ENCODE results near the gene IGSF9.

Gene IGSF9

DNA sequence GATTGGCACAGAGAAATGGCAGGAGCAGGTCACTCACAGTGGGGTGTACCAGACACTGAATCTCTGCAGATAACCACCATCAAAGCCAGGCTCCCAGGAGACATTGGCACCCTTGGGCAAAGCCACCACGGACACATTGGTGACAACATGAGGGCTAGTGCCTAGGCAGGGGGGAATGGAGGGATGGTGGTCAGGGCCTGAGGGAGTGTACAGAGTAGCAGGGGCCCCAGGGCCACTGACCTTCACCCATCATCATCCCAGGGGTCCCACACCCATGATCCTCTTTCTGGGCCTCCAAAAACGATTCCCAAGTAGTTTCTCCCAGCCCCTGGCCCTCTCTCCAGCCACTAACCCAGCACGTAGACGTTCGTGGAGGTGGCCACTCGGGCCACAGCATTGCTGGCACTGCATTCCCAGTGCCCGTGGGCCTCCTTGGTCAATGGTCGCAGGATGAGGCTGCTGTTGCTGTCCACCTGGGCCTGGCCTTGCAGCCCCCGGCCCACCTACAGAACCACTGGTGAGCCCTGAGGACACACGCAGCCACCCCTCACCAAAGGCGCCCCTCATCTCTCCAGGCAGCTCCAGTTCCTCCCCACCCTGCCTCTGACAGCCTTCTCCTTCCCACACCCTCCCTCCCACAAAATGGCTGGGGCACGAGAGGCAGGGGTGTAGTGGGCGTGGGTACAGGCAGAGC, 14.2 kb downstream of the IGSF9 start:
- DNase-seq, result no peak

DNA sequence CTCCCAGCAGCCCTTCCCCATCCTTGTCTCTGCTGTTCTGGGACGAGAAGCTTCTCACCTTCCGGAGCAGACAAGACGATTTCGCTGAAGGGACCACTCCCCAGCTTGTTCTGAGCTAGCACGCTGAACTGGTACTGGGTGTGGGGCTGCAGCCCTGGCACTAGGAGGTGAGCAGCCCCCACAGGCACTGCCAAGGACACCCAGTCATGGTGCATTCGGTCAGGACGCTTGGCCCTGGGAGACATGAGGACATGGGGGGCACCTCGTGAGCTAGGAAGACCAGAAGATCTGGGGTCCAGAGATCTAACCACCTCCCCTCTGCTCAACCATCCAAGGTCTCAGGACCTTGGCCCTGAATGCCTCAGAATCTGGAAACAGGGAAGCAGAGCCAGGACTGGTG, 14.8 kb downstream of the IGSF9 start:
- DNase-seq, result no peak

DNA sequence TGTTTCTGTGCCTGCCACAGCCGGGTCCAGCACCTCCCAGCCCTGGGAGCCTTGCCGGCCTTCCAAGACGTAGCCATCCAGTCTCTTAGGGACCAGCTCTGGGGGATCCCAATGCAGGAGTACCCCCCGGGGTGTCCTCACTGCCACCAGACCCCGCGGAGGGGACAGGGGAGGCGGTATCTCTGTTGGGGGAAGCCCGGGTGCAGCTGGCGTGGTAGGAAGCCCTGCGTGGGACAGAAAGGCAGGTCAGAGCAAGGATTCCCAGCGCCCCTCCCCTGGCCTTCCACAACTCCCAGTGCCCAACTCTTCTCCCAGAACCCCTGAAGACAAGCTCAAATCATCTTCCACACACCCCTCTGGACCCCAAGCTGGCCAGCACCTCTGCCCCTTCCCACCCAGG, 15.2 kb downstream of the IGSF9 start:
- no peak for DNase-seq

DNA sequence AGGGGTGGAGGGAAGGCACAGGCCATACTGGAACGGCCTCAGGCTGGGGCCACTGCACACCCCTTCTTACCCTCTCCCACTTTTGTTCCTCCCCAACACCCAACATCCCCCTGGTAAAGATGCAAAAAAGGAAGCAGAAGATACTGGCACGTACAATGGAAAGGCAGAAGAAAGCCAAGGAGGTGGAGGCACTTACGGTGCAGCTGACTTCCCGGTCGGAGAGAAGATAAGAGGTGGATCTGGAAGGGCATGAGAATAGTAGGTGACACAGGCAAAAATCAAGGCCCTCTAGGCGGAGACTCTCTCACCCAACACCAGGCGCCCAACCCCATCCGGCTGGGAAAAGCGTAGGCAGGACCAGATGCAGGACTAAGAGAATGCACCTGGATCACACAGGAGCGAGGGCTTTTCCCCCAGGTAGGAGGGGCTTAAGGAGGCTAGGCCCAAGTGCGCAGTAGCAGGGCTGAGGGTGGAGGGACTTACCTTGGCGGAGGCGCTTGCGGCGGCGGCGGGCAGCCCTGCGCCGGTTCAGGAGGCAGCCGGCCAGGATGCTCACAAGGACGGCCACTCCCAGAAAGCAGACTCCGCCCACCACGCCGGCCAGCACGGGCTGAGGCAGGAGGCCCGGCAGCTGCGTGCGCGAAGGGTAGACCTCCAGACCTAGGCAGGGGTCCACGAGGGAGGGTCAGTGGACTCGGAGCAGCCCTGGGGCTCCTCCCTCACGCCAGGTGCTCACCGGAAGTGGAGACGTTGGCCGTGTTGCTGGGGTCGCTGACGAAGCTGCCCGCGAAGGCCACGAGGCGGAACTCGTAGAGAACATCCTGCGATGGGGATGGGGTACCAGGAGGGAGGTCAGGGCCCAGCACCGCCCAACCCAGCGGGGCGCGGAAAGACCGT, 16.0 kb downstream of the IGSF9 start:
- DNase-seq, result no peak

GRCh38 chr1:159928491-159929050, 16.8 kb downstream of the IGSF9 start:
- DNase-seq, result no peak

GRCh38 chr1:159927849-159928431, 17.5 kb downstream of the IGSF9 start:
- DNase-seq, result no peak

DNA sequence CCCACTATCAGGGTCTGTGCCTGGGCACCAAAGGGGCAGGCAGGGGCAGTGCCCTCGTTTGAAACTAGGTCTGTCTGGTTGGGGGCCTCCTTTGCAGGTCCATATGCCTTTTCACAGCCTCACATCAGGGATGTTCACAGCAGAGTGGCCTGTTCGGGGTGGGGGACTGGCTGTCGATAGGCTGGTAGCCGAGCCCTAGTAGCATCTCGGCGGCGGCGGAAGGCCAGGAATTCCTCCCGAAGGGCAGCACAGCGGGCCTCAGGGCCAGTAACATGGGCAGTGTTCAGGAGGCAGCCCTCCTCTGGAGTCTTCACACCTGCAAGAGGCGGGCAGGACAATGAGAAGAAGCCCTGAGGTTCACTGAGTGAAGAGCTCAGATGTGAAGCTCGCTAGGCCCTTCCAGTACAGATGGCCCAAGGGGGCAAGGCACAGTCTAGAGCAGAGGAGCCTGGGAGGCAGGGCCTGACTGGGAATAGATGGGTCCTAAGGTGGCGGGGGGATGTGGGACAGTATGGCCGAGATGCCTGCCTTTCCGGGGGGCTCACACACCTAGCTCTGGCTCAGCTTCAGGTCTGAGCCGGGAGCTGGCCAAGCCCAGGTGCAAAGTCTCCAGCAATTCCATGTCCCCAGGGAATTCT, 18.1 kb downstream of the IGSF9 start:
- no peak for DNase-seq

DNA sequence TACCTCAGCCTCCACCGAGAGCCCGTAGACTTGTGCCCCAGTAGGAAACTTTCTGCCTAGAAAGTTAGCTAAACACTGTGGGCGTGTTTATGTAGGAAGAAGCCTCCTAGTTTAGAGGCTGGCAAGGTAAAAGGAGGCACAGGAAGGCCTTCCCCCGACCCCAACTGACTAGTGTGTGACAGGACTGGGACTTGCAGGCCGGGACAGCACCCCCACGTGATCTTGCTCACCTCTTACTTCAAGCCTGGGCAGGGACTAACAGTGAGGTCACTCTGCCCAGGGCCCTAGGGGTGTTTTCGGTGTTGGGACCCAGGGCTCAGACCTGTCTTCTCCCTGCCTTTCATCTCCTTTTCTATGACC, 19.7 kb downstream of the IGSF9 start:
- no peak for DNase-seq

GRCh38 chr1:159924791-159925718, 20.4 kb downstream of the IGSF9 start, which contains the start of gene TAGLN2:
Gene TAGLN2, minus strand, starts transcription at chr1:159925507. Its CDS starts 4,998 bp downstream, at chr1:159920509.
- DNase-seq, result peak; percentile 72 to 90 (median 83)

GRCh38 chr1:159924025-159924790, 21.2 kb downstream of the IGSF9 start:
- DNase-seq, result peak; percentile 54 to 72 (median 66)

- peak; percentile 81 to 93 (median 88) for DNase-seq
Measured at GRCh38 chr1:159923203-159924024, 22.0 kb downstream of the IGSF9 start.

DNA sequence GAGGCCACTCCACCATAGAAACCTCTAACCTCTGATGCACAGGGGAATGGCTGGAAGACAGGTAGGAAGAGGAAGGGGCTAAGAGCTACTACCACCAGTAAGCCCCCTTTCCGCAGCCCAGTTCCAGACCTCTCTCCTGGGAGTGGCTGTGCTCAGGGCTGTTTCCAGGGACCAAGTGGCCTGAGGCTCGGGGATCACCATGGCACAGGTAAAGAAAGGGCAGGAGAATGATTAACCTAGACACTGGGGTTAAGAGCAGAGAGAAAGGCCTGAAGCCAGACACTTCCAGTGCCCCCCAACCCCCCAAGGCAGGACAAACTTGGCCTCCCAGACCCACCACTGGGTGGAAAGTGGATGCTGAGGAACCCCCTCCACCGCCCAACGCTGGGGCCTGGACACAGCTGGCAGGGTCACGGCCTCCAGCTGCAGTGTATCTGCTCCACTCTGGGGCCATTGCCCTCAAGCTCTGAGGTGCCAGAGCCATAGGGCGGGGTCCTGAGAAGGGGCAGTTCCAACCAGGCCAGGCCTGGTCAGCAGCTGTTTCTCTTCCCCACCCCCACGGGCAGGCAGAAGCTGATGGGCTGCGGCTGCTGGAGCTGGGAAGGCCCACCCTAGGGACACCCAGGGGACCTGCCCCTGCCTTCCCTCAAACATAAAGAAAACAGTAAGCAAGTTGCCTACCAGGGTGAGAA, 22.8 kb downstream of the IGSF9 start:
- DNase-seq, result no peak

DNA sequence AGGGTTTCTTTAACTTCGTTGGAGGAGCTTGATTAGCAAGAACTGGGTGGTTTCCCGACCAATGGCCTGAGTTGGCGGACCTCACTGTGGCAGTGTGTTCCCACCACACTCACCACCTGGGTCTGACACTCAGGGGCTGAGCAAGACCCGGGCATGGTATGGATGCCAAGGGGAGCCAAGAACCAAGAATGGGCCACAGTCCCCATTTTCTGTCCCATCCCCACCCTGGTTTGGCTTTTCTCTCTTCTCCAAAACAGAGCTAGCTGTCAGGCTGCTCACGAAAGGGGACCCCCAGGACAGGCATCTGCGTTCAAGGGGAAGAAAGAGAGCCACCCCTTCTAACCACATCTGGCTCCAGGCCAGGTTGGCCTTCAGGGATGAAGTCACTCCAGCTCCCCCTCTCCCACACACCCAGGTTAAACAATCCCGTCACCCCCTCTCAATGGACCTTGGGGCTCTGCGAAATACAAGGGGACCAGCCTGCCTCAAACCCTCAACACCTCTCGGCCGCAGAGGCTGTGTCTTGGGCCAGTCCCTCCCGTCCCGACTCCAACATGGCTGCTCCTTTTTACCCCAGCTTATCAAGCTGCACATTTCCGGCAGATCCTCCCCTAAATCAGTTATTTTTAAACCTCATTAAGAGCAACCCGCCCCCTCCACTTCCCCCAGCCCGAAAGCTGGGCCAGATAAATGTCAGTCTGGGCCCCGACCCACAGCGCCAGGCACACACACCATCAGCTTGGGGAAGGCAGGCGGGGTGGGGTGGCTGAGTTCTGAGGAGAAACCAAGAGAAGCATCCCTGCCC, 23.5 kb downstream of the IGSF9 start:
- DNase-seq, result no peak

- peak in 1 of 5 donors; percentile 65 for DNase-seq
Measured at GRCh38 chr1:159921251-159921650, 24.2 kb downstream of the IGSF9 start.

GRCh38 chr1:159920651-159921050, 24.8 kb downstream of the IGSF9 start:
- no peak for DNase-seq

DNA sequence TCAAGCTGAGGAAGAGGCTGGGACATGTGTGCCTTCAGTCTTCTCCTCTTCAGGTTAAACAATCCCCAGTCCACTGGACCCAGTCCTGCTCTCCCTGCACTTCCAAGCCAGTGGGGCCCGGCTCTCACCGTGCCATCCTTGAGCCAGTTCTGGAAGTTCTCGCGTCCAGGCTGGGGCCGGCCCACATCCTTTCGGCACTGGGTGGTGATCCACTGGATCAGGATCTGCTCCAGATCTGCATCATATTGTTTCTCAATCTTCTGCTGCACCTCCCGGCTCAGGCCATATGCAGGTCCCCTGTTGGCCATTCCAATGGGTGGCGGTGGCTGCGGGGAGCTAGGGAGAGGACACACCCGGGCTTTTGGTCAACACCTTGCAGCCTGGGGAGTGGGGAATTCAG, 25.2 kb downstream of the IGSF9 start:
- no peak for DNase-seq

DNA sequence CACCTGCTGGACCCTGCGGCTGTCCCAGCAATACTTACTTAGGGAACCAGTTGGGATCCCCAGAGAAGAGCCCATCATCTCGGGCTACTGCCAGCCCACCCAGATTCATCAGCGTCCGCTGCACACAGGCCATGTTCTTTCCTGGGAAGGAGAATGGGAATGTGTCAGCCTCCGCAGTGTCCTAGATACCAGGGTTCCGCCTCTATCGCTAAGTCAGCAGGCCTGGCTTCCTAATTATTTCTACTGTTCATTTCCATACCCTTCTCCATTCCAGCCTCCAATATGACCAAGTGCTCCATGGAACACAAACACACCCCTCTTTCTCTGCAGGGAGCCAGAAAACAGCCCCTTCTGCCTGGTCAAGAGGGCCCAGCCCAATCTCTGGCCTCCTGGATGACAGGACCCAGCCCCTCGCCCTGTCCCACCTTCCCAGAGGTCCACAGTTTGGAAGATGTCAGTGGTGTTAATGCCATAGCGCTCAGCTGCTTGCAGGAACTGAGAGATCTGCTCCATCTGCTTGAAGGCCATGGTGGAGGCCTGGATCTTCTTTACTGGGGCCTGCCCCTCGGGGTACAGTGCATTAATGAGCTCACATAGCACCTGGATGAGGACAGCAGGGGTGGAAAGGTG, 26.1 kb downstream of the IGSF9 start:
- no peak for DNase-seq
